ENCODE data around the gene RERE. TPM values are rescaled to one million over a fixed set of nuclear protein-coding genes. Genes with fewer than 3 reads are reported as not detected.

RERE gene
- total RNA-seq, 1 donor from 2014 or later, result 19.2 TPM

DNA sequence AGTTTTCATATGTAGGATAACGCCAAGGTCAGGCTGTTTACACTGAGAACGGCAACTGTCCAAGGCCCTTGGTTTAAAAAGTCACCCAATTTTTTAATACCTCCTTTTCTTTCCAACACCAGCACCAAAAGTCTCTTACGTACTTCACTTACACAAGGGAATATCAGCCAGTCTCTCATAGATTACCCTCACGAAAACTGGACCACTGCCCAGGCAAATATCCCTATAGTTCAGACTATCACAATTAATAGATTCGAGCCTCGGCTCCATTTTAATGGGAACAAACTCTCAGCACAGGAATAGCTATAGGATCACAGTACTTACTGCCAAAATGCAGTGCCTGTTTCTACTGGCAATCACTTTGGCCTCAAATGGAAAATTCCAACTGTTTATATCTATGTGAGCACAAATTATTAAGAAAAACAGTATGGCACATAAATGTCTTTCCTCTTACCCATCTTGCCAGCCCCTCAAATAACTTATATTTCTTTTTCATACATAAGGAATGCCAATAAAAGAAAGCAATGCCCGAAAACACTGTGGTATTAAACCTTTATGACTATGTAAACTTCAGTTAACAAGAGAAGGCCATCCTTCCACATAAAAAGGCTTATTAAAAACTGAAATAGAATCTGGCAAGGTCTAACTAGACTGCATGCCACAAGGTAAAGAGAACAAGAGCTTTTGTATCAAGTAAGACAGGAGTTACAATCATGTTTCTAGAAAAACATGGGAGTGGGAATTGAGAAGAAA is 401.7 kb downstream of the RERE start:
- Histone ChIP-seq H3K27me3 (ENCODE audit: control insufficient read depth, insufficient read depth, low read length) (no peaks in the 10 kb centered on the region), H3K36me3 (ENCODE audit: control insufficient read depth, insufficient read depth, low read length) (peaks cover 3% of the 10 kb centered on the region), H3K4me3 (ENCODE audit: low read depth, low read length) (no peak overlapping the region)
- FAIRE-seq (no peak), DNase-seq (ENCODE audit: low read depth) (no peak)
- TF ChIP-seq CTCF (IDR thresholded peaks at IDR 0.05; ENCODE audit: insufficient read depth, low read length, severe bottlenecking), result no peak

DNA sequence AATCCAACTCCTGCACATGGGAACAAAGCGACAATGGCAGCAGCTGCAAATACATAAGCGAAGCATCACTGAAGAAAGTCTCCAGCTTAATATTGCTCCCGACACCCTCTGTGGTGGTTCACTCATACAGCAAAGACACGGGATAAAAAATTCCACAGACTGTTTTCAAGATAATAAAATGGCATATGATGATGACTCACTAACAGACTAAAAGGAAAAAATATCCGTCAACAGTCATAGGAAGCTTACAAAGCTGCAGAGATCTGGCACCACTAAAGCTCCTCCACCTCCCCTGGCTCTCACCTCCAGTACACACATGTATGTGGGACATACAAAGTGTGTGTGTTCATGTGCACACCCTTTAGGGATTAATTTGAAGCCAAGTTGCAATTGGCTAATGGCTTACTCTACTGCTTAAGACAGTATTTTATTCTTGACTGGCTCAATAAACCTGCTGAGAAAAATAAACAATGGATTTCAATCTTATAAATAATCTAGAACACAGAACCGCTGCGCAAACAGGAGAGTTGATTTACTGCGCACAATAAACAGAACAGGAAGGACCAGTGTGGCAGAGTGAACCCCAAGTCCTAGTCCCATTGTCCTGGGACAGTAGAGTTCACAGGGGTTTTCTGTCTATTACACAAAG is 405.1 kb downstream of the RERE start:
- Histone ChIP-seq H3K27me3 (ENCODE audit: control insufficient read depth, insufficient read depth, low read length) (no peaks in the 10 kb centered on the region), H3K36me3 (ENCODE audit: control insufficient read depth, insufficient read depth, low read length) (no peaks in the 10 kb centered on the region), H3K4me3 (ENCODE audit: low read depth, low read length) (no peak overlapping the region)
- peak; percentile 41 for DNase-seq (ENCODE audit: low read depth)
- FAIRE-seq, result no peak
- TF ChIP-seq CTCF (IDR thresholded peaks at IDR 0.05; ENCODE audit: insufficient read depth, low read length, severe bottlenecking), result no peak

GRCh38 chr1:8411803-8412182 is 405.6 kb downstream of the RERE start:
- Histone ChIP-seq H3K27me3 (ENCODE audit: control insufficient read depth, insufficient read depth, low read length) (no peaks in the 10 kb centered on the region), H3K36me3 (ENCODE audit: control insufficient read depth, insufficient read depth, low read length) (no peaks in the 10 kb centered on the region), H3K4me3 (ENCODE audit: low read depth, low read length) (no peak overlapping the region)
- DNase-seq (ENCODE audit: low read depth), result no peak
- no peak for FAIRE-seq
- no peak for TF ChIP-seq CTCF (IDR thresholded peaks at IDR 0.05; ENCODE audit: insufficient read depth, low read length, severe bottlenecking)

GRCh38 chr1:8410791-8411190 is 406.6 kb downstream of the RERE start:
- no peak for FAIRE-seq
- no peak for TF ChIP-seq CTCF (IDR thresholded peaks at IDR 0.05; ENCODE audit: insufficient read depth, low read length, severe bottlenecking)
- no peaks in the 10 kb centered on the region for H3K36me3 ChIP-seq (ENCODE audit: control insufficient read depth, insufficient read depth, low read length)

GRCh38 chr1:8409606-8410005 is 407.8 kb downstream of the RERE start:
- no peak for TF ChIP-seq CTCF (IDR thresholded peaks at IDR 0.05; ENCODE audit: insufficient read depth, low read length, severe bottlenecking)
- Histone ChIP-seq H3K36me3 (ENCODE audit: control insufficient read depth, insufficient read depth, low read length) (no peaks in the 10 kb centered on the region), H3K27me3 (ENCODE audit: control insufficient read depth, insufficient read depth, low read length) (no peaks in the 10 kb centered on the region), H3K4me3 (ENCODE audit: low read depth, low read length) (no peak overlapping the region)
- DNase-seq (ENCODE audit: low read depth) (no peak), FAIRE-seq (no peak)

More at GRCh38 chr1:8410791-8411190, 406.6 kb downstream of the RERE start:
- no peak overlapping the region for H3K4me3 ChIP-seq (ENCODE audit: low read depth, low read length)
- no peaks in the 10 kb centered on the region for H3K27me3 ChIP-seq (ENCODE audit: control insufficient read depth, insufficient read depth, low read length)
- DNase-seq (ENCODE audit: low read depth), result no peak

All from bronchial epithelial cell (primary cell).